SK-N-DZ (cell line): Measurements from ENCODE around the gene CCL2.

Experiments
- DNase-seq: peaks from one replicate; pipeline ENCODE4 v3.0.0-alpha.2; 2015; ENCODE audit warnings: low spot score

The CCL2 gene

DNA sequence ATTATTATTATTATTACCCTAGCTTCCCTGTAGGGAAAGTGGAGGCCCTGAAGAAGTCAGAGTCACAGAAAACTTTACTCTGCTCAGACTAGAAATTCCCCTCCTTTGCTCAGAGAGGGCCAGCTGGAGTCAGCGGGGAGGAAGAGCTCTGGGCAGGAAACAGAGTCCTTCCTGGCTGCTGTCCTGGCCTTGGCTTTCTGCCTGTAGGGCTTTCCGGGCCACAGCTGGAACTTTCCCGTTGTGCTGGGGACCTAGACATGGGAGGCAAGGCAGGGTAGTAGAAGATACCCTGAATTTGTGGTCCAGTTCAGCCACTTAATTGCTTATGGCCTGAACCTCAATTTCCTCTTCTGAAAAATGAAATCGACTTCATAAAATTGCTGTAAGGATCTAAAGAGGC lies 14.0 kb upstream of the CCL2 start:
- no peak for DNase-seq

- no peak for DNase-seq
These were observed 12.3 kb upstream of the CCL2 start for GRCh38 chr17:34242587-34243363.

DNA sequence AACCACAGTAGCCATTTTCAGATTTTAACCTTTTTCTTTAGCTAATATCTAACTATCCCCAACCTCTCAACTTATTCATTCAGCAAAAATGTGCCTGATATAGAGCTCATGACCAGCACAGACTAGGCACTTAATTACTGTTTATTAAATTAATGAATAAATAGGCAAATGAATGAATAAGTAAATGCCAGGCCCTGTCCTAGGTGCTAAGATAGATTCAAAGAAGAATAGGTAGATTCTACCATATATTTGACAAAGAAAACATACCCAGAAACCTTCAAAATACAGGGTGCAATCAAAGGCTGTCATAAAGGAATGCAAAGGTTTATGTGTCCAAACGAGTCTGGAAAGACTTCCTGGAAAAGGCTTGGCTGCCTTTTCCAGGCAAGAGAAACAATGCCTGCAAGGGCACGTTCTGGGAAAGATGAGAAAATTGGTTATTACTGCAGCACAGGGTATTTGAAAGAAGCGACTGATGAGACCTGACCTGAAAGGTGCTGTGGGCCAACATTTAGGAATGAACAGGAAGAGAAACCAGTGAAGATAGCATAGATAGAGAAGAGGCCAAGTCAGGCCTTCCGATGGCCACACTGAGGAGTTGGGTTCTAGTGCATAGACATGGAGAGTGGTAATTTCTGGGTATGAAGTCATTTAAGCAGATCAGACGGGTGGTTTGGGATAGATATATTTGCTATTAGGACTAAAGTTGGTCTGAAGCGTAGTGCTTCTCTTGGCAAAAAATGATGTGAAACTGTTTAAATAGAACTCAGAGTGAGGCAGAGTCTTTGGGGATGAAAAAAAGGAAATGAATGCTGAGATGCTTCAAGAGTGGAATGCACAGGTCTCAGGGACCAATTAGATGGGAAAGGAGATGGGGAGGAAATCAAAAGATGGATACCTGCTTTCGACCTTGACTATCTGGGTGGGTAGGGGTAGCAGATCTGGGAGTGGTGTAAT lies 11.4 kb upstream of the CCL2 start:
- no peak for DNase-seq

- no peak for DNase-seq
These were observed 9.7 kb upstream of the CCL2 start for GRCh38 chr17:34245351-34245905.

- DNase-seq, result no peak
These were observed 8.6 kb upstream of the CCL2 start for GRCh38 chr17:34246446-34246845.

GRCh38 chr17:34246881-34247280 lies 8.2 kb upstream of the CCL2 start:
- DNase-seq, result no peak

- DNase-seq, result no peak
These were observed 6.5 kb upstream of the CCL2 start for GRCh38 chr17:34248511-34249024.

GRCh38 chr17:34249061-34249460 lies 6.0 kb upstream of the CCL2 start:
- no peak for DNase-seq

DNA sequence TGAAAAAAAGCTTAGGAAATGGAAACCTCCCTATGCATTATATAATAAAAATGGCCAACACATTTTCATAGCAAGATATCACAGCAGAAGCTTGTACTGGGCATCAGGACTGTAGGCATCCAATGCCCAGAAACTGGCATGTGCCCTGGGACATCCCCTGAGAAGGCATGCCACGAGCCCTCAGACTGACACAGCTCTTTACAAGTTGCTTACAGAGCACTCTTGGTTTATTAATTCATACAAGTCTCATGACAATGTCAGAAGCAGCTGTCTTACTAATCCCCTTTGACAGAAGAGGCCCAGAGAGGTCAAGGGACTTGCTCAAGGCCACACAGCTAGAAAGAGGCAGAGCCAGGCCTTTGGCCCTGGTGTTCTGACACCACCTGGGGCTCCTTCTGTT lies 5.6 kb upstream of the CCL2 start:
- no peak for DNase-seq

GRCh38 chr17:34251186-34251585 lies 3.9 kb upstream of the CCL2 start:
- no peak for DNase-seq

DNA sequence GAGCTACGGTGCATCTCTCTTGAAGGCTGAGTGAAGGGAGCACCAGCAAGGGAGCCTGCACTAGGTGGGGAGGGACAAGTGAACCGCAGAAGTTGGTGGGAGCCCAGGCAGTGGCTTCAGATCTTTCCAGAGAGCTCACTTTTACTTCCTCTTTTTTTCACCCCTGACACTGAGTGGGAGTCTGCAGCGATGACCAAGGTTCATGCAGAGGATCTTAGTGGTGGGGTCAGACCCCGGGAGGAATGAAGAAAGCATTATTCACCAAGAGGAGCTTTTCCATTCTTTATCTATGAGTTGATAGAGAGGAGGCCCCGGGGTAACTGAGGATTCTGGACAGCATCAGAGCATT lies 3.0 kb upstream of the CCL2 start:
- DNase-seq, result no peak

DNA sequence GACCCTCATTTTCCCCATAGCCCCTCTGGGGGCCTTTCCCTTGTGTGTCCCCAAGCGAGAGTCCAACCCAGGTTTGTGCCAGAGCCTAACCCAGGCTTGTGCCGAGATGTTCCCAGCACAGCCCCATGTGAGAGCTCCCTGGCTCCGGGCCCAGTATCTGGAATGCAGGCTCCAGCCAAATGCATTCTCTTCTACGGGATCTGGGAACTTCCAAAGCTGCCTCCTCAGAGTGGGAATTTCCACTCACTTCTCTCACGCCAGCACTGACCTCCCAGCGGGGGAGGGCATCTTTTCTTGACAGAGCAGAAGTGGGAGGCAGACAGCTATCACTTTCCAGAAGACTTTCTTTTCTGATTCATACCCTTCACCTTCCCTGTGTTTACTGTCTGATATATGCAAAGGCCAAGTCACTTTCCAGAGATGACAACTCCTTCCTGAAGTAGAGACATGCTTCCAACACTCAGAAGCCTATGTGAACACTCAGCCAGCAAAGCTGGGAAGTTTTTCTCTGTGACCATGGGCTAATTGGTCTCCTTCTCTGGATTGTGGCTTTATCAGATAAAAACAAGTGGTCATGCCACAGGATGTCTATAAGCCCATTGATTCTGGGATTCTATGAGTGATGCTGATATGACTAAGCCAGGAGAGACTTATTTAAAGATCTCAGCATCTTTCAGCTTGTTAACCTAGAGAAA lies 2.5 kb upstream of the CCL2 start:
- no peak for DNase-seq

DNA sequence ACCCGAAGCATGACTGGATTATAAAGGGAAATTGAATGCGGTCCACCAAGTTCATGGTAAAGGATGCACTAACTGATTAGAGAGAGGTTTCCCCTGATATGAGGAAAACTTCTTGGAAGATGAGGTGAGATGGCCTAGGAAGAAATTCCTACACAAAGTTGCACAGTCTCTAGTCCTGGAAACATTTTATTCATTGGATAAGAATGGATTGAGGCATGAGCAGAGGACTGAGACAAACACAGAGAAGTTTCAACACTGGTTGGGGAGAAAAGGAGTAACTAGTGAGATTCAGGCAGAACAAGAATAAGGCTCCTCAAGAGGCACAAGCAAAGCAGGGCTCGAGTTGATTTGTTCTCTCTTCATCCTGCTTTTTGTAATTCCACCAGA lies 2.0 kb upstream of the CCL2 start:
- no peak for DNase-seq

DNA sequence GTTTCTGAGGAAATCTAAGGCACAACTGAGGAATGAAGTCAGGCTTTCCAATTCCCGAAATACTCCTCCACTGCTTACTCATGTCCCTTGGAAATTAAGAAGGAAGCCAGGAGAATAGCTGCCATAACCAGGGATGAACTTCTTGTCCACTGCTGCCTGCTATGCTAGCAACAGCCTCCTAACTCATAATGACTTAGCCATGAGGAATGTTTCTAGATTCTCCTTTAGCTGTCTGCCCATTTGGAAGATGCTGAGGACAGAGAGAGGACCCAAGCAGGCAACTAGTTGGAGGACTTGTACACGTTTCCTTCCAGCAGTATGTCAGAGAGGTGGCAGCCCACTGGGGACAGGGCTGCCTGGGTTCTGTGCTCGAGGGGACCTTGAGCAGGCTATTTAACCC lies 939 bp upstream of the CCL2 start:
- no peak for DNase-seq

- no peak for DNase-seq
These were observed 272 bp downstream of the CCL2 start for GRCh38 chr17:34255381-34255732.

GRCh38 chr17:34255841-34256240 lies 756 bp downstream of the CCL2 start:
- no peak for DNase-seq

DNA sequence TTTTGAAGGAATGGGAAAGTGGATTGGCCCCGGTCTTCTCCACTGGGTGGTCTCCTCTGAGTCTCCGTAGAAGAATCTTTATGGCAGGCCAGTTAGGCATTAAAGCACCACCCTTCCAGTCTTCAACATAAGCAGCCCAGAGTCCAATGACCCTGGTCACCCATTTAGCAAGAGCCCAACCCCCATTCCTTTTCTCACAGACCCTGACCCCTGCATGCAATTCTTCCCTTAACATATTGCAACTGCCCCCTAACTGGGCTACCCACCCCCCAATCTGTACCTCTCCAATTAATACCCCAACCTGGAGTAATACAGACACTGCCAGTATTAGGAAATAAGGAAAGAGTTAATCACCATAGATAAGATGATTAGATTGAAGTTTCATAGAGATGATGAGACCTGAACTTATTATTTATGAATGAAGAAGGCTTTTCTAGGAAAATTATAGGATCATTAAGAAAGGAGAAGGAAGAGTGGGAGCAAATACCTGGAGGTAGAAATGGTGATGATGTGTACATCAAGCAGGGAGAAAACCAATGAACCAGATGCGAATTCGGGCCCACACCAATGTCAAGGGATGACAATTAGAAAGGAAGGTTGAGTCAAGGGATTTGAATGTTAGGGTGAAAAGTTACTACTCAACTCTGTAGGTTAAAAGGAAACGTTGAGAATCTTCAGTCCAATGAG lies 2.4 kb downstream of the CCL2 start:
- DNase-seq, result no peak

- no peak for DNase-seq
These were observed 2.9 kb downstream of the CCL2 start for GRCh38 chr17:34257986-34258326.

DNA sequence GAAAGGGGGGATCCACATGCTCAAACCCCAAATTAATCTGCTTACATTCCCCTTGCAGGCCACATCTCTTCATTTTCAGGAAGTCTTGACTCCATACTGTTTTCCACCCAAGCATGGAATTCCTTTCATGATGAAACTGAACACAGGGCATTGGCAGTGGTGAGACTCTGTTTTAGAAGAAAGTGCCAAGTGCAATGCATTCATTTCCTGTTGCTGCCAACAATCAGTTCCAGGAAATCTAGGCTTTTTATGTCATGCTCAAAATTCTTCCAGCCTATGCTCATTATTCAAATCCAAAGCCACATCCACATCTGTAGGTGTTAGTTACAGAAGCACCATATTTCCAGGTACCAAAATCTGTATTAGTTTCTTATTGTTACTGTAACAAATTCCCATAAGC lies 4.1 kb downstream of the CCL2 start:
- no peak for DNase-seq

- DNase-seq, result no peak
These were observed 5.8 kb downstream of the CCL2 start for GRCh38 chr17:34260861-34261260.

- no peak for DNase-seq
These were observed 6.7 kb downstream of the CCL2 start for GRCh38 chr17:34261568-34262337.
